Naive thymus-derived CD4-positive, alpha-beta T cell (primary cell): Measurements from ENCODE around the gene PLA2G4A. TPM values are rescaled to one million over a fixed set of nuclear protein-coding genes. Genes with fewer than 3 reads are reported as not detected.

ENCODE experiments used
- ATAC-seq: fragments of 150-1000 bp; cut with Tn5 transposase; 2 replicates; pipeline ENCODE4 v1.10.0; 2021; ENCODE audit warnings: mild to moderate bottlenecking, moderate library complexity
- CTCF ChIA-PET: fragments of 350-600 bp; sonication (Branson Sonifier 250); formaldehyde crosslinking; loops from one replicate; lab custom pipeline; 2021; ENCODE audit warnings: antibody characterized with exemption; lab: Charles Lee
- POLR2A ChIA-PET: fragments of 350-600 bp; sonication (Branson Sonifier 250); formaldehyde crosslinking; loops from one replicate; lab custom pipeline; 2021; ENCODE audit warnings: antibody characterized with exemption, inconsistent platforms; lab: Charles Lee
- DNase-seq, 9 donors: peaks; one replicate each; pipeline versions ENCODE4 v3.0.0 to v3.0.0-alpha.2; 2020 to 2022; ENCODE audit warnings: mixed read lengths in 1 of 9
- H3K27ac ChIP-seq: one replicate; pipeline ENCODE4 v1.7.0; 2013; ENCODE audit warnings: mild to moderate bottlenecking, low read depth, low read length, moderate library complexity
- H3K27me3 ChIP-seq, 2 donors: one replicate each; pipeline ENCODE4 v1.7.0; 2013; ENCODE audit warnings: low read length in 2 of 2, mild to moderate bottlenecking in 2 of 2, moderate library complexity in 2 of 2; ENCODE audit not compliant: control insufficient read depth in 2 of 2, insufficient read depth in 2 of 2
- H3K36me3 ChIP-seq, 3 experiments: 1 replicate in 2 of 3; 2 replicates in 1 of 3; pipeline ENCODE4 v1.7.0; 2013; ENCODE audit warnings: low read length in 3 of 3, mild to moderate bottlenecking in 3 of 3, moderate library complexity in 1 of 3; ENCODE audit not compliant: insufficient read depth in 3 of 3, control insufficient read depth in 2 of 3
- H3K4me1 ChIP-seq, 2 donors: one replicate each; pipeline ENCODE4 v1.7.0; 2013; ENCODE audit warnings: low read length in 2 of 2, mild to moderate bottlenecking in 2 of 2, moderate library complexity in 1 of 2; ENCODE audit not compliant: control insufficient read depth in 2 of 2, insufficient read depth in 2 of 2
- H3K4me3 ChIP-seq: 2 replicates; pipeline ENCODE4 v1.7.0; 2013; ENCODE audit warnings: mild to moderate bottlenecking, low read length
- H3K9me3 ChIP-seq, 3 experiments: 1 replicate in 2 of 3; 2 replicates in 1 of 3; pipeline ENCODE4 v1.7.0; 2013; ENCODE audit warnings: low read length in 3 of 3; ENCODE audit not compliant: control insufficient read depth in 2 of 3
- H3K27ac Mint-ChIP-seq, 9 donors: one replicate each; pipeline ENCODE4 v1.8.0; 2020 to 2022; ENCODE audit warnings: mixed read lengths in 9 of 9, mild to moderate bottlenecking in 8 of 9, moderate library complexity in 5 of 9, inconsistent platforms in 2 of 9
- H3K27me3 Mint-ChIP-seq, 5 donors: one replicate each; pipeline ENCODE4 v1.8.0; 2021 to 2022; ENCODE audit warnings: mixed read lengths in 5 of 5, mild to moderate bottlenecking in 1 of 5
- H3K36me3 Mint-ChIP-seq, 5 donors: one replicate each; pipeline ENCODE4 v1.8.0; 2020 to 2022; ENCODE audit warnings: mixed read lengths in 5 of 5, mild to moderate bottlenecking in 3 of 5, inconsistent platforms in 1 of 5
- H3K4me1 Mint-ChIP-seq, 7 donors: one replicate each; pipeline ENCODE4 v1.8.0; 2020 to 2022; ENCODE audit warnings: mixed read lengths in 7 of 7, mild to moderate bottlenecking in 3 of 7, inconsistent platforms in 1 of 7
- H3K4me3 Mint-ChIP-seq, 10 donors: one replicate each; pipeline ENCODE4 v1.8.0; 2020 to 2022; ENCODE audit warnings: mild to moderate bottlenecking in 10 of 10, mixed read lengths in 10 of 10, moderate library complexity in 6 of 10, inconsistent platforms in 2 of 10
- H3K9me3 Mint-ChIP-seq, 11 donors: one replicate each; pipeline ENCODE4 v1.8.0; 2020 to 2022; ENCODE audit warnings: mixed read lengths in 11 of 11, mild to moderate bottlenecking in 4 of 11, inconsistent platforms in 1 of 11, moderate library complexity in 1 of 11
- intact Hi-C, 2 donors: fragments of 100-400 bp; cut with micrococcal nuclease; formaldehyde crosslinking; loops; one replicate each; pipeline ENCODE4 v1.15.1; 2023
- polyA plus RNA-seq, 2 donors: library from polyadenylated mRNA; unstranded; fragments of 300-500 nt; fragmentation: Illumina TruSeq; gene quantifications; one replicate each; pipeline ENCODE4 v1.2.3, GENCODE V29; 2021
- total RNA-seq, 6 experiments: library from RNA in 5 of 6; stranded (reverse) in 5 of 6; gene quantifications; 1 replicate in 5 of 6; 2 replicates in 1 of 6; pipeline ENCODE4 v1.2.3 and lab custom pipeline; 2021 to 2026

The PLA2G4A gene
- total and polyA plus RNA-seq, 7 experiments from 2014 or later, result 0.13 to 2.8 (median 0.24) TPM; not detected in 4

GRCh38 chr1:186864296-186864695, 35.5 kb downstream of the PLA2G4A start:
- no peak overlapping the region for H3K27ac Mint-ChIP-seq
- H3K27ac ChIP-seq, result no peak overlapping the region
- no peaks in the 10 kb centered on the region for H3K4me1 ChIP-seq
- ATAC-seq (no peak), DNase-seq (no peak)
- H3K9me3 ChIP-seq, result no peaks in the 10 kb centered on the region
- CTCF ChIA-PET, result no interaction called here
- intact Hi-C loops, result no loop called here
- POLR2A ChIA-PET, result no interaction called here
- no peaks in the 10 kb centered on the region for H3K36me3 Mint-ChIP-seq
- no peak overlapping the region for H3K4me3 ChIP-seq
- H3K9me3 Mint-ChIP-seq, result no peaks in the 10 kb centered on the region
- peaks cover 0 to 4% (median 0%) of the 10 kb centered on the region in 7 donors for H3K4me1 Mint-ChIP-seq
- H3K27me3 Mint-ChIP-seq, result peaks cover 0 to 9% (median 0%) of the 10 kb centered on the region in 5 donors
- H3K36me3 ChIP-seq, result no peaks in the 10 kb centered on the region
- H3K27me3 ChIP-seq, result no peaks in the 10 kb centered on the region
- H3K4me3 Mint-ChIP-seq, result no peak overlapping the region

- H3K27ac Mint-ChIP-seq, result no peak overlapping the region
- ChIA-PET POLR2A (no interaction called here), CTCF (no interaction called here)
- peaks cover 0 to 4% (median 0%) of the 10 kb centered on the region in 7 donors for H3K4me1 Mint-ChIP-seq
- H3K36me3 Mint-ChIP-seq, result no peaks in the 10 kb centered on the region
- intact Hi-C loops, result no loop called here
- Histone ChIP-seq H3K27me3 (no peaks in the 10 kb centered on the region), H3K27ac (no peak overlapping the region), H3K4me3 (no peak overlapping the region), H3K4me1 (no peaks in the 10 kb centered on the region), H3K9me3 (no peaks in the 10 kb centered on the region), H3K36me3 (no peaks in the 10 kb centered on the region)
- ATAC-seq (no peak), DNase-seq (no peak)
- H3K9me3 Mint-ChIP-seq, result no peaks in the 10 kb centered on the region
- peaks cover 0 to 16% (median 0%) of the 10 kb centered on the region in 5 donors for H3K27me3 Mint-ChIP-seq
- H3K4me3 Mint-ChIP-seq, result no peak overlapping the region
Measured at GRCh38 chr1:186865253-186865652, 36.5 kb downstream of the PLA2G4A start.

GRCh38 chr1:186865857-186866256, 37.1 kb downstream of the PLA2G4A start:
- H3K4me3 ChIP-seq, result no peak overlapping the region
- Mint-ChIP-seq H3K9me3 (no peaks in the 10 kb centered on the region), H3K36me3 (no peaks in the 10 kb centered on the region), H3K4me1 (peaks cover 0 to 4% (median 0%) of the 10 kb centered on the region in 7 donors), H3K4me3 (no peak overlapping the region), H3K27ac (no peak overlapping the region), H3K27me3 (peaks cover 0 to 16% (median 0%) of the 10 kb centered on the region in 5 donors)
- ChIA-PET POLR2A (no interaction called here), CTCF (no interaction called here)
- H3K27ac ChIP-seq, result no peak overlapping the region
- ATAC-seq (no peak), DNase-seq (no peak)
- H3K9me3 ChIP-seq, result no peaks in the 10 kb centered on the region
- no peaks in the 10 kb centered on the region for H3K27me3 ChIP-seq
- H3K4me1 ChIP-seq, result no peaks in the 10 kb centered on the region
- H3K36me3 ChIP-seq, result no peaks in the 10 kb centered on the region
- intact Hi-C loops, result no loop called here

GRCh38 chr1:186869526-186870228, 40.9 kb downstream of the PLA2G4A start:
- intact Hi-C loops, result no loop called here
- H3K9me3 ChIP-seq, result no peaks in the 10 kb centered on the region
- ChIA-PET POLR2A (no interaction called here), CTCF (interaction anchor here (0.7 kb wide), 1 partner anchor 104 kb away, joined by 3 read pairs; no protein-coding TSS in a partner anchor)
- H3K27ac Mint-ChIP-seq, result no peak overlapping the region
- no peak overlapping the region for H3K27ac ChIP-seq
- H3K4me1 ChIP-seq, result no peaks in the 10 kb centered on the region
- no peaks in the 10 kb centered on the region for H3K9me3 Mint-ChIP-seq
- no peak overlapping the region for H3K4me3 Mint-ChIP-seq
- no peak for DNase-seq
- H3K36me3 ChIP-seq, result no peaks in the 10 kb centered on the region
- no peak overlapping the region for H3K4me3 ChIP-seq
- H3K4me1 Mint-ChIP-seq, result peaks cover 0 to 4% (median 0%) of the 10 kb centered on the region in 7 donors
- H3K27me3 Mint-ChIP-seq, result peaks cover 0 to 16% (median 0%) of the 10 kb centered on the region in 5 donors
- H3K36me3 Mint-ChIP-seq, result no peaks in the 10 kb centered on the region
- no peaks in the 10 kb centered on the region for H3K27me3 ChIP-seq
- no peak for ATAC-seq

GRCh38 chr1:186871784-186872183, 43.0 kb downstream of the PLA2G4A start:
- Mint-ChIP-seq H3K9me3 (no peaks in the 10 kb centered on the region), H3K4me3 (no peak overlapping the region), H3K27ac (no peak overlapping the region), H3K36me3 (no peaks in the 10 kb centered on the region), H3K4me1 (peaks cover 0 to 3% (median 0%) of the 10 kb centered on the region in 7 donors), H3K27me3 (peaks cover 0 to 16% (median 1%) of the 10 kb centered on the region in 5 donors)
- Histone ChIP-seq H3K4me1 (no peaks in the 10 kb centered on the region), H3K9me3 (no peaks in the 10 kb centered on the region), H3K27ac (no peak overlapping the region), H3K4me3 (no peak overlapping the region), H3K36me3 (no peaks in the 10 kb centered on the region), H3K27me3 (no peaks in the 10 kb centered on the region)
- no peak for DNase-seq
- ChIA-PET CTCF (no interaction called here), POLR2A (no interaction called here)
- intact Hi-C loops, result no loop called here
- no peak for ATAC-seq

- ChIA-PET CTCF (no interaction called here), POLR2A (no interaction called here)
- Mint-ChIP-seq H3K27ac (no peak overlapping the region), H3K4me3 (no peak overlapping the region), H3K27me3 (peaks cover 0 to 16% (median 3%) of the 10 kb centered on the region in 5 donors), H3K9me3 (no peaks in the 10 kb centered on the region), H3K4me1 (peaks cover 0 to 3% (median 0%) of the 10 kb centered on the region in 7 donors), H3K36me3 (no peaks in the 10 kb centered on the region)
- Histone ChIP-seq H3K9me3 (no peaks in the 10 kb centered on the region), H3K27ac (no peak overlapping the region), H3K36me3 (no peaks in the 10 kb centered on the region), H3K27me3 (no peaks in the 10 kb centered on the region), H3K4me1 (no peaks in the 10 kb centered on the region), H3K4me3 (no peak overlapping the region)
- ATAC-seq (no peak), DNase-seq (no peak)
- intact Hi-C loops, result no loop called here
Measured at GRCh38 chr1:186872291-186872690, 43.5 kb downstream of the PLA2G4A start.

- ATAC-seq, result no peak
- Mint-ChIP-seq H3K27ac (no peak overlapping the region), H3K36me3 (no peaks in the 10 kb centered on the region), H3K27me3 (peaks cover 0 to 10% (median 3%) of the 10 kb centered on the region in 5 donors), H3K4me1 (peaks cover 0 to 3% (median 0%) of the 10 kb centered on the region in 7 donors), H3K9me3 (no peaks in the 10 kb centered on the region), H3K4me3 (no peak overlapping the region)
- ChIA-PET POLR2A (no interaction called here), CTCF (no interaction called here)
- H3K27me3 ChIP-seq, result no peaks in the 10 kb centered on the region
- no peak for DNase-seq
- H3K36me3 ChIP-seq, result no peaks in the 10 kb centered on the region
- no peak overlapping the region for H3K27ac ChIP-seq
- H3K9me3 ChIP-seq, result no peaks in the 10 kb centered on the region
- H3K4me1 ChIP-seq, result no peaks in the 10 kb centered on the region
- intact Hi-C loops, result no loop called here
- no peak overlapping the region for H3K4me3 ChIP-seq
Measured at GRCh38 chr1:186873687-186874086, 44.9 kb downstream of the PLA2G4A start.
